ENCODE results near the gene CALHM1. TPM values are rescaled to one million over a fixed set of nuclear protein-coding genes. Genes with fewer than 3 reads are reported as not detected.
A peak's percentile ranks its signal among the peaks of the same experiment; 100 is the strongest.

The CALHM1 gene
- total and polyA plus RNA-seq, 2 of the 13 experiments (the other 11 are each of a cell fraction or from before 2014, with no cell fraction given) = 0.04 TPM; not detected in 1

DNA sequence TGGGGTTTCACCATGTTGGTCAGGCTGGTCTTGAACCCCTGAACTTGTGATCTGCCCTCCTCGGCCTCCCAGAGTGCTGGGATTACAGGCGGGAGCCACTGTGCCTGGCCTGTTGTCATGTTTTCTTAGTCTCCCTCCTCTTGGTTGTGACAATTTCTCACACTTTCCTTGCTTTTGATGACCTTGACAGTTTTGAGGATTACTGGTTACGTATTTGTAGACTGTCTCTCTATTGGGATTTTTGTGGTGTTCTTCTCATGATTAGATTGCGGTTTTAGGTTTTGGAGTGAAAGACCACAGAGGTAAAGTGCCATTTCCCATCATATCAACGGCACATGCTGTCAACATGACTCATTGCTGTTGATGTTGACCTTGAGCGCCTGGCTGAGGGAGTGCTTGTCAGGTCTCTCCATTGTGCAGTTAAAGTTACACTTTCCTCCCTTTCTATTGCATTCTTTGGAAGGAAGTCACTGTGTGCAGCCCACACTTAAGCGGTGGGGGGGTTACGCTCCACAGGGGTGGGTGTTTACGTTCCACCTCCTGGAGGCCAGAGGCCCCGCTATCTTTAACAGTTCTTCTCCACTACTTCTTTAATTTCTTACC is 45.6 kb upstream of the CALHM1 start (continued):
- TF ChIP-seq SOX13 (IDR thresholded peaks at IDR 0.05) = 0 out of 2 replicates have a peak, but pooled peaks have one; percentile 51
- TF ChIP-seq SOX13 (CRISPR knock-in tag; conservative IDR thresholded peaks at IDR 0.05 in 1 of 2, IDR thresholded peaks at IDR 0.05 in 1 of 2) = peak in 1 of 2 experiments; percentile 88; a peak in 2 of 4 replicates
- no peak for TF ChIP-seq PPARG (CRISPR knock-in tag; conservative IDR thresholded peaks at IDR 0.05)
- TF ChIP-seq, protein P1, sequence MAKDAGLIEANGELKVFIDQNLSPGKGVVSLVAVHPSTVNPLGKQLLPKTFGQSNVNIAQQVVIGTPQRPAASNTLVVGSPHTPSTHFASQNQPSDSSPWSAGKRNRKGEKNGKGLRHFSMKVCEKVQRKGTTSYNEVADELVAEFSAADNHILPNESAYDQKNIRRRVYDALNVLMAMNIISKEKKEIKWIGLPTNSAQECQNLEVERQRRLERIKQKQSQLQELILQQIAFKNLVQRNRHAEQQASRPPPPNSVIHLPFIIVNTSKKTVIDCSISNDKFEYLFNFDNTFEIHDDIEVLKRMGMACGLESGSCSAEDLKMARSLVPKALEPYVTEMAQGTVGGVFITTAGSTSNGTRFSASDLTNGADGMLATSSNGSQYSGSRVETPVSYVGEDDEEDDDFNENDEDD (CRISPR knock-in tag; IDR thresholded peaks at IDR 0.05; ENCODE audit: borderline replicate concordance) = no peak
- TF ChIP-seq, protein P2, sequence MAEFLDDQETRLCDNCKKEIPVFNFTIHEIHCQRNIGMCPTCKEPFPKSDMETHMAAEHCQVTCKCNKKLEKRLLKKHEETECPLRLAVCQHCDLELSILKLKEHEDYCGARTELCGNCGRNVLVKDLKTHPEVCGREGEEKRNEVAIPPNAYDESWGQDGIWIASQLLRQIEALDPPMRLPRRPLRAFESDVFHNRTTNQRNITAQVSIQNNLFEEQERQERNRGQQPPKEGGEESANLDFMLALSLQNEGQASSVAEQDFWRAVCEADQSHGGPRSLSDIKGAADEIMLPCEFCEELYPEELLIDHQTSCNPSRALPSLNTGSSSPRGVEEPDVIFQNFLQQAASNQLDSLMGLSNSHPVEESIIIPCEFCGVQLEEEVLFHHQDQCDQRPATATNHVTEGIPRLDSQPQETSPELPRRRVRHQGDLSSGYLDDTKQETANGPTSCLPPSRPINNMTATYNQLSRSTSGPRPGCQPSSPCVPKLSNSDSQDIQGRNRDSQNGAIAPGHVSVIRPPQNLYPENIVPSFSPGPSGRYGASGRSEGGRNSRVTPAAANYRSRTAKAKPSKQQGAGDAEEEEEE (CRISPR knock-in tag; IDR thresholded peaks at IDR 0.05; ENCODE audit: borderline replicate concordance) = no peak
- peak; percentile 56; the same call in 1 of the 2 replicates for TF ChIP-seq KDM2A (CRISPR knock-in tag; IDR thresholded peaks at IDR 0.05; ENCODE audit: borderline replicate concordance, low read depth)
- TF ChIP-seq, protein P3, sequence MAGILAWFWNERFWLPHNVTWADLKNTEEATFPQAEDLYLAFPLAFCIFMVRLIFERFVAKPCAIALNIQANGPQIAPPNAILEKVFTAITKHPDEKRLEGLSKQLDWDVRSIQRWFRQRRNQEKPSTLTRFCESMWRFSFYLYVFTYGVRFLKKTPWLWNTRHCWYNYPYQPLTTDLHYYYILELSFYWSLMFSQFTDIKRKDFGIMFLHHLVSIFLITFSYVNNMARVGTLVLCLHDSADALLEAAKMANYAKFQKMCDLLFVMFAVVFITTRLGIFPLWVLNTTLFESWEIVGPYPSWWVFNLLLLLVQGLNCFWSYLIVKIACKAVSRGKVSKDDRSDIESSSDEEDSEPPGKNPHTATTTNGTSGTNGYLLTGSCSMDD (CRISPR knock-in tag; IDR thresholded peaks at IDR 0.05) = no peak
- no peak for TF ChIP-seq ZFP36L2 (CRISPR knock-in tag; IDR thresholded peaks at IDR 0.05)
- TF ChIP-seq ZSCAN25 (CRISPR knock-in tag; IDR thresholded peaks at IDR 0.05) = no peak
- TF ChIP-seq TBX2 (CRISPR knock-in tag; IDR thresholded peaks at IDR 0.05; ENCODE audit: borderline replicate concordance) = peak; percentile 84; the same call in 1 of the 2 replicates
- no peak for TF ChIP-seq IKZF1 (IDR thresholded peaks at IDR 0.05)
- TF ChIP-seq GTF2F1 (IDR thresholded peaks at IDR 0.05; ENCODE audit: low read length) = no peak
- no peak for TF ChIP-seq WIZ (CRISPR knock-in tag; IDR thresholded peaks at IDR 0.05)
- TF ChIP-seq SNAPC2 (CRISPR knock-in tag; IDR thresholded peaks at IDR 0.05) = no peak
- peak; percentile 35; the same call in 1 of the 2 replicates for TF ChIP-seq ZSCAN9 (CRISPR knock-in tag; IDR thresholded peaks at IDR 0.05; ENCODE audit: borderline replicate concordance)
- peak; percentile 79; the same call in 1 of the 2 replicates for TF ChIP-seq MEIS1 (CRISPR knock-in tag; IDR thresholded peaks at IDR 0.05; ENCODE audit: borderline replicate concordance)
- TF ChIP-seq, protein P4, sequence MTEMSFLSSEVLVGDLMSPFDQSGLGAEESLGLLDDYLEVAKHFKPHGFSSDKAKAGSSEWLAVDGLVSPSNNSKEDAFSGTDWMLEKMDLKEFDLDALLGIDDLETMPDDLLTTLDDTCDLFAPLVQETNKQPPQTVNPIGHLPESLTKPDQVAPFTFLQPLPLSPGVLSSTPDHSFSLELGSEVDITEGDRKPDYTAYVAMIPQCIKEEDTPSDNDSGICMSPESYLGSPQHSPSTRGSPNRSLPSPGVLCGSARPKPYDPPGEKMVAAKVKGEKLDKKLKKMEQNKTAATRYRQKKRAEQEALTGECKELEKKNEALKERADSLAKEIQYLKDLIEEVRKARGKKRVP (CRISPR knock-in tag; IDR thresholded peaks at IDR 0.05) = peak in 1 of 2 experiments; percentile 76; a peak in 2 of 4 replicates
- TF ChIP-seq, protein P5, sequence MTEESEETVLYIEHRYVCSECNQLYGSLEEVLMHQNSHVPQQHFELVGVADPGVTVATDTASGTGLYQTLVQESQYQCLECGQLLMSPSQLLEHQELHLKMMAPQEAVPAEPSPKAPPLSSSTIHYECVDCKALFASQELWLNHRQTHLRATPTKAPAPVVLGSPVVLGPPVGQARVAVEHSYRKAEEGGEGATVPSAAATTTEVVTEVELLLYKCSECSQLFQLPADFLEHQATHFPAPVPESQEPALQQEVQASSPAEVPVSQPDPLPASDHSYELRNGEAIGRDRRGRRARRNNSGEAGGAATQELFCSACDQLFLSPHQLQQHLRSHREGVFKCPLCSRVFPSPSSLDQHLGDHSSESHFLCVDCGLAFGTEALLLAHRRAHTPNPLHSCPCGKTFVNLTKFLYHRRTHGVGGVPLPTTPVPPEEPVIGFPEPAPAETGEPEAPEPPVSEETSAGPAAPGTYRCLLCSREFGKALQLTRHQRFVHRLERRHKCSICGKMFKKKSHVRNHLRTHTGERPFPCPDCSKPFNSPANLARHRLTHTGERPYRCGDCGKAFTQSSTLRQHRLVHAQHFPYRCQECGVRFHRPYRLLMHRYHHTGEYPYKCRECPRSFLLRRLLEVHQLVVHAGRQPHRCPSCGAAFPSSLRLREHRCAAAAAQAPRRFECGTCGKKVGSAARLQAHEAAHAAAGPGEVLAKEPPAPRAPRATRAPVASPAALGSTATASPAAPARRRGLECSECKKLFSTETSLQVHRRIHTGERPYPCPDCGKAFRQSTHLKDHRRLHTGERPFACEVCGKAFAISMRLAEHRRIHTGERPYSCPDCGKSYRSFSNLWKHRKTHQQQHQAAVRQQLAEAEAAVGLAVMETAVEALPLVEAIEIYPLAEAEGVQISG (CRISPR knock-in tag; IDR thresholded peaks at IDR 0.05) = 0 out of 2 replicates have a peak, but pooled peaks have one; percentile 29
- TF ChIP-seq, protein P6, sequence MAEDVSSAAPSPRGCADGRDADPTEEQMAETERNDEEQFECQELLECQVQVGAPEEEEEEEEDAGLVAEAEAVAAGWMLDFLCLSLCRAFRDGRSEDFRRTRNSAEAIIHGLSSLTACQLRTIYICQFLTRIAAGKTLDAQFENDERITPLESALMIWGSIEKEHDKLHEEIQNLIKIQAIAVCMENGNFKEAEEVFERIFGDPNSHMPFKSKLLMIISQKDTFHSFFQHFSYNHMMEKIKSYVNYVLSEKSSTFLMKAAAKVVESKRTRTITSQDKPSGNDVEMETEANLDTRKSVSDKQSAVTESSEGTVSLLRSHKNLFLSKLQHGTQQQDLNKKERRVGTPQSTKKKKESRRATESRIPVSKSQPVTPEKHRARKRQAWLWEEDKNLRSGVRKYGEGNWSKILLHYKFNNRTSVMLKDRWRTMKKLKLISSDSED (CRISPR knock-in tag; IDR thresholded peaks at IDR 0.05) = no peak
- no peak for TF ChIP-seq GATA4 (IDR thresholded peaks at IDR 0.05; ENCODE audit: borderline replicate concordance, low read depth)
- no peak for TF ChIP-seq HNF4A (CRISPR knock-in tag; IDR thresholded peaks at IDR 0.05)

Measured in HepG2 (cell line).